ENCODE results near the gene ATM.

DNA sequence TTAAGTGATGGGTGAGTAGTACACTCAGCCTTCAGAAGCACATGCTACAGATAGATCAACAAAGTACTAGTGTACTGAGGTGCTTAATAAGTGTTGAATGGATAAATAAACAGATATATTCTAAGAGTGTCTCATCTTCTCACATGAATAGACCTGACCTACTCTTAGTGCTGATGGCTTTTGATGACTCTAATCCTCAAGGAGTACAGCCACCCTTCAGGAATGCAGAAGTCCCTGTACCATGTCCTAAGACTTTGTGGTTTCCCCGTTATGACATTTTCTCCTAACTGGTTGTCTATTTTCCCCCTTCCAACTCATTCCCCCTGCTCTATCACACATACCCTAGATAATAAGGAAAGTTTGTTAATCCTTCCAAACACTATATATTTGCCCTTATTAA lies 182.8 kb downstream of the ATM start:
- no peak for TF ChIP-seq EZH2phosphoT487 (IDR thresholded peaks at IDR 0.05; ENCODE audit: borderline replicate concordance, low read length)
- TF ChIP-seq, protein P1, sequence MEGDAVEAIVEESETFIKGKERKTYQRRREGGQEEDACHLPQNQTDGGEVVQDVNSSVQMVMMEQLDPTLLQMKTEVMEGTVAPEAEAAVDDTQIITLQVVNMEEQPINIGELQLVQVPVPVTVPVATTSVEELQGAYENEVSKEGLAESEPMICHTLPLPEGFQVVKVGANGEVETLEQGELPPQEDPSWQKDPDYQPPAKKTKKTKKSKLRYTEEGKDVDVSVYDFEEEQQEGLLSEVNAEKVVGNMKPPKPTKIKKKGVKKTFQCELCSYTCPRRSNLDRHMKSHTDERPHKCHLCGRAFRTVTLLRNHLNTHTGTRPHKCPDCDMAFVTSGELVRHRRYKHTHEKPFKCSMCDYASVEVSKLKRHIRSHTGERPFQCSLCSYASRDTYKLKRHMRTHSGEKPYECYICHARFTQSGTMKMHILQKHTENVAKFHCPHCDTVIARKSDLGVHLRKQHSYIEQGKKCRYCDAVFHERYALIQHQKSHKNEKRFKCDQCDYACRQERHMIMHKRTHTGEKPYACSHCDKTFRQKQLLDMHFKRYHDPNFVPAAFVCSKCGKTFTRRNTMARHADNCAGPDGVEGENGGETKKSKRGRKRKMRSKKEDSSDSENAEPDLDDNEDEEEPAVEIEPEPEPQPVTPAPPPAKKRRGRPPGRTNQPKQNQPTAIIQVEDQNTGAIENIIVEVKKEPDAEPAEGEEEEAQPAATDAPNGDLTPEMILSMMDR (IDR thresholded peaks at IDR 0.05; ENCODE audit: low read depth, low read length, poor library complexity, severe bottlenecking), result no peak

All from DOHH2 (cell line).